ENCODE data around the gene LRRC23. TPM values are rescaled to one million over a fixed set of nuclear protein-coding genes. Genes with fewer than 3 reads are reported as not detected.
A peak's percentile ranks its signal among the peaks of the same experiment; 100 is the strongest.
"Not testable (repeated sequence)": the region's sequence is repeated elsewhere in the genome, so short reads cannot be mapped to it uniquely, and the experiment has no call there.

The LRRC23 gene
- polyA plus RNA-seq, 3 donors = 4.9 to 6.8 (median 5.1) TPM

DNA sequence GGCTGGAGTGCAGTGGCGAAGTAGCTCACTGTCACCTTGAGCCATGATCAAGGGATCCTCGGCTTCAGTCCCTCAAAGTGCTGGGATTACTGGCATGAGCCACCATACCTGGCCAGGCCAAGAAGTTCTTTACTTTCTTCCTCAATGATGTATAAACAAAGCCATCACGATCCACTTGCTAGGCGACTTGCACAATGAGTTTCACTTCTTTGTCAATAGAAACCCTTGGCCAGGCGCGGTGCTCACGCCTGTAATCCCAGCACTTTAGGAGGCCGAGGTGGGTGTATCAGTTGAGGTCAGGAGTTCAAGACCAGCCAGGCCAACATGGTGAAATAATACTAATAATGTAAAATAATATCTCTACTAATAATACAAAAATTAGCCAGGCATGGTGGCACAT, 17.2 kb upstream of the LRRC23 start:
- H3K4me3 ChIP-seq (replicated peaks in 1 of 3; ENCODE audit: low read depth in 2 of 3, low read length in 3 of 3) = no peak overlapping the region
- Mint-ChIP-seq H3K27me3 (ENCODE audit: low read depth in 3 of 3) (peaks cover 0 to 1% (median 1%) of the 10 kb centered on the region in 3 donors), H3K9me3 (no peaks in the 10 kb centered on the region), H3K4me3 (no peak overlapping the region), H3K36me3 (peaks cover 21 to 27% of the 10 kb centered on the region in 2 donors), H3K27ac (peak overlapping the region; percentile 74 to 91 (median 85)), H3K4me1 (peaks cover 45% of the 10 kb centered on the region)
- H3K4me2 ChIP-seq (replicated peaks; ENCODE audit: extremely low read depth, low read length, poor library complexity, severe bottlenecking) = no peak overlapping the region
- intact Hi-C loops (cut with micrococcal nuclease) = no loop called here
- WGBS (ENCODE audit: insufficient coverage) = 60% methylated on average over 1 of the region's 8 CpGs
- H3K79me2 ChIP-seq (ENCODE audit: insufficient read depth, low read length) = peaks cover 4% of the 10 kb centered on the region
- TF ChIP-seq, protein P1, sequence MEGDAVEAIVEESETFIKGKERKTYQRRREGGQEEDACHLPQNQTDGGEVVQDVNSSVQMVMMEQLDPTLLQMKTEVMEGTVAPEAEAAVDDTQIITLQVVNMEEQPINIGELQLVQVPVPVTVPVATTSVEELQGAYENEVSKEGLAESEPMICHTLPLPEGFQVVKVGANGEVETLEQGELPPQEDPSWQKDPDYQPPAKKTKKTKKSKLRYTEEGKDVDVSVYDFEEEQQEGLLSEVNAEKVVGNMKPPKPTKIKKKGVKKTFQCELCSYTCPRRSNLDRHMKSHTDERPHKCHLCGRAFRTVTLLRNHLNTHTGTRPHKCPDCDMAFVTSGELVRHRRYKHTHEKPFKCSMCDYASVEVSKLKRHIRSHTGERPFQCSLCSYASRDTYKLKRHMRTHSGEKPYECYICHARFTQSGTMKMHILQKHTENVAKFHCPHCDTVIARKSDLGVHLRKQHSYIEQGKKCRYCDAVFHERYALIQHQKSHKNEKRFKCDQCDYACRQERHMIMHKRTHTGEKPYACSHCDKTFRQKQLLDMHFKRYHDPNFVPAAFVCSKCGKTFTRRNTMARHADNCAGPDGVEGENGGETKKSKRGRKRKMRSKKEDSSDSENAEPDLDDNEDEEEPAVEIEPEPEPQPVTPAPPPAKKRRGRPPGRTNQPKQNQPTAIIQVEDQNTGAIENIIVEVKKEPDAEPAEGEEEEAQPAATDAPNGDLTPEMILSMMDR (IDR thresholded peaks at IDR 0.05) = no peak
- H4K20me1 ChIP-seq (ENCODE audit: insufficient read depth, low read length) = no peaks in the 10 kb centered on the region
- no peaks in the 10 kb centered on the region for H3K27me3 ChIP-seq (ENCODE audit: control insufficient read depth in 2 of 2, insufficient read depth in 2 of 2, low read length in 2 of 2)
- peaks cover 13 to 30% of the 10 kb centered on the region in 2 donors for H3K36me3 ChIP-seq (replicated peaks in 1 of 2; ENCODE audit: control insufficient read depth in 1 of 2, insufficient read depth in 2 of 2, low read length in 2 of 2)
- H3K27ac ChIP-seq (ENCODE audit: low read depth in 1 of 2, low read length in 2 of 2) = peak overlapping the region; percentile 34 to 44
- H2AFZ ChIP-seq (ENCODE audit: insufficient read depth, low read depth, low read length, poor library complexity, severe bottlenecking) = no peak overlapping the region
- peaks cover 40 to 48% of the 10 kb centered on the region in 2 donors for H3K4me1 ChIP-seq (ENCODE audit: control insufficient read depth in 1 of 2, insufficient read depth in 2 of 2, low read length in 2 of 2)
- DNase-seq = peak; percentile 44 to 65 (median 65)
- no peak overlapping the region for H3K9ac ChIP-seq (ENCODE audit: insufficient read depth, low read length, poor library complexity, severe bottlenecking)
- H3K9me3 ChIP-seq (replicated peaks in 1 of 2; ENCODE audit: control insufficient read depth in 1 of 2, insufficient read depth in 1 of 2, low read length in 2 of 2) = no peaks in the 10 kb centered on the region

GRCh38 chr12:6888360-6888759, 16.3 kb upstream of the LRRC23 start:
- Mint-ChIP-seq H3K4me1 (peaks cover 45% of the 10 kb centered on the region), H3K9me3 (no peaks in the 10 kb centered on the region), H3K4me3 (no peak overlapping the region), H3K27ac (peak overlapping the region in 1 of 7 donors; percentile 28), H3K36me3 (peaks cover 18% of the 10 kb centered on the region in 2 donors), H3K27me3 (ENCODE audit: low read depth in 3 of 3) (peaks cover 0 to 1% (median 1%) of the 10 kb centered on the region in 3 donors)
- Histone ChIP-seq H2AFZ (ENCODE audit: insufficient read depth, low read depth, low read length, poor library complexity, severe bottlenecking) (no peak overlapping the region), H3K4me1 (ENCODE audit: control insufficient read depth in 1 of 2, insufficient read depth in 2 of 2, low read length in 2 of 2) (peaks cover 40 to 48% of the 10 kb centered on the region in 2 donors), H3K4me2 (replicated peaks; ENCODE audit: extremely low read depth, low read length, poor library complexity, severe bottlenecking) (no peak overlapping the region), H3K27me3 (ENCODE audit: control insufficient read depth in 2 of 2, insufficient read depth in 2 of 2, low read length in 2 of 2) (no peaks in the 10 kb centered on the region), H3K9ac (ENCODE audit: insufficient read depth, low read length, poor library complexity, severe bottlenecking) (no peak overlapping the region), H3K4me3 (replicated peaks in 1 of 3; ENCODE audit: low read depth in 2 of 3, low read length in 3 of 3) (no peak overlapping the region), H3K36me3 (replicated peaks in 1 of 2; ENCODE audit: control insufficient read depth in 1 of 2, insufficient read depth in 2 of 2, low read length in 2 of 2) (peaks cover 13 to 22% of the 10 kb centered on the region in 2 donors), H3K9me3 (replicated peaks in 1 of 2; ENCODE audit: control insufficient read depth in 1 of 2, insufficient read depth in 1 of 2, low read length in 2 of 2) (no peaks in the 10 kb centered on the region), H4K20me1 (ENCODE audit: insufficient read depth, low read length) (no peaks in the 10 kb centered on the region), H3K27ac (ENCODE audit: low read depth in 1 of 2, low read length in 2 of 2) (no peak overlapping the region), H3K79me2 (ENCODE audit: insufficient read depth, low read length) (peaks cover 4% of the 10 kb centered on the region)
- DNase-seq = no peak
- TF ChIP-seq, protein P1 (IDR thresholded peaks at IDR 0.05) = no peak
- 100% methylated on average over 1 of the region's 2 CpGs for WGBS (ENCODE audit: insufficient coverage)
- intact Hi-C loops (cut with micrococcal nuclease) = no loop called here

GRCh38 chr12:6888794-6889193, 15.8 kb upstream of the LRRC23 start:
- H3K4me2 ChIP-seq (replicated peaks; ENCODE audit: extremely low read depth, low read length, poor library complexity, severe bottlenecking); H3K9ac ChIP-seq (ENCODE audit: insufficient read depth, low read length, poor library complexity, severe bottlenecking); H3K27ac ChIP-seq (ENCODE audit: low read depth in 1 of 2, low read length in 2 of 2); H3K4me3 Mint-ChIP-seq; H3K79me2 ChIP-seq (ENCODE audit: insufficient read depth, low read length); H3K27ac Mint-ChIP-seq; H3K27me3 Mint-ChIP-seq (ENCODE audit: low read depth in 3 of 3); H3K4me3 ChIP-seq (replicated peaks in 1 of 3; ENCODE audit: low read depth in 2 of 3, low read length in 3 of 3); H3K9me3 Mint-ChIP-seq; DNase-seq; H3K27me3 ChIP-seq (ENCODE audit: control insufficient read depth in 2 of 2, insufficient read depth in 2 of 2, low read length in 2 of 2); H4K20me1 ChIP-seq (ENCODE audit: insufficient read depth, low read length); H2AFZ ChIP-seq (ENCODE audit: insufficient read depth, low read depth, low read length, poor library complexity, severe bottlenecking); intact Hi-C loops (cut with micrococcal nuclease); H3K9me3 ChIP-seq (replicated peaks in 1 of 2; ENCODE audit: control insufficient read depth in 1 of 2, insufficient read depth in 1 of 2, low read length in 2 of 2): not testable (repeated sequence)
- Mint-ChIP-seq H3K4me1 (peaks cover 46% of the 10 kb centered on the region), H3K36me3 (peaks cover 14 to 15% of the 10 kb centered on the region in 2 donors)
- H3K36me3 ChIP-seq (replicated peaks in 1 of 2; ENCODE audit: control insufficient read depth in 1 of 2, insufficient read depth in 2 of 2, low read length in 2 of 2) = peaks cover 10 to 17% of the 10 kb centered on the region in 2 donors
- WGBS (ENCODE audit: insufficient coverage) = no CpG with 5 or more reads among the region's 7 CpGs
- H3K4me1 ChIP-seq (ENCODE audit: control insufficient read depth in 1 of 2, insufficient read depth in 2 of 2, low read length in 2 of 2) = peaks cover 41 to 51% of the 10 kb centered on the region in 2 donors

All from CD14-positive monocyte (primary cell).